Germinal center (tissue), 1 donor: ENCODE data around the gene PTEN.
"Not testable (repeated sequence)": the region's sequence is repeated elsewhere in the genome, so short reads cannot be mapped to it uniquely, and the experiment has no call there.

ENCODE experiments used
- DNase-seq: peaks from one replicate; pipeline ENCODE4 v3.0.0; 2012; ENCODE audit warnings: mixed read lengths, low spot score

PTEN gene

GRCh38 chr10:87845624-87845998, 17.8 kb upstream of the PTEN start:
- no peak for DNase-seq

GRCh38 chr10:87846023-87846422, 17.4 kb upstream of the PTEN start:
- DNase-seq = no peak

- not testable (repeated sequence) for DNase-seq
Observed at GRCh38 chr10:87846711-87847110, 16.7 kb upstream of the PTEN start.

GRCh38 chr10:87847550-87847949, 15.9 kb upstream of the PTEN start:
- no peak for DNase-seq

- no peak for DNase-seq
Observed at GRCh38 chr10:87849001-87849400, 14.4 kb upstream of the PTEN start.

GRCh38 chr10:87850742-87851205, 12.7 kb upstream of the PTEN start:
- DNase-seq = peak; percentile 46

- DNase-seq = no peak
Observed at GRCh38 chr10:87852089-87852488, 11.3 kb upstream of the PTEN start.

GRCh38 chr10:87855247-87855646, 8.2 kb upstream of the PTEN start:
- DNase-seq = not testable (repeated sequence)

- DNase-seq = not testable (repeated sequence)
Observed at GRCh38 chr10:87855665-87856064, 7.8 kb upstream of the PTEN start.

GRCh38 chr10:87860156-87860795, 3.1 kb upstream of the PTEN start:
- peak; percentile 67 for DNase-seq

- DNase-seq = no peak
Observed at GRCh38 chr10:87860816-87861403, 2.5 kb upstream of the PTEN start.

GRCh38 chr10:87861566-87861952, 1.9 kb upstream of the PTEN start:
- DNase-seq = no peak

- peak; percentile 91 for DNase-seq
Observed at GRCh38 chr10:87861953-87862678, 1.3 kb upstream of the PTEN start.

- DNase-seq = no peak
Observed at GRCh38 chr10:87862679-87863052, 759 bp upstream of the PTEN start.

- not testable (repeated sequence) for DNase-seq
Observed at GRCh38 chr10:87863951-87864495, 598 bp downstream of the PTEN start.

- DNase-seq = no peak
Observed at GRCh38 chr10:87864496-87865059, 1.2 kb downstream of the PTEN start.

- DNase-seq = no peak
Observed at GRCh38 chr10:87865241-87865881, 1.9 kb downstream of the PTEN start.

- no peak for DNase-seq
Observed at GRCh38 chr10:87866412-87866974, 3.1 kb downstream of the PTEN start.

- no peak for DNase-seq
Observed at GRCh38 chr10:87867453-87867852, 4.0 kb downstream of the PTEN start.

GRCh38 chr10:87868277-87868676, 4.9 kb downstream of the PTEN start:
- no peak for DNase-seq

GRCh38 chr10:87869139-87869538, 5.7 kb downstream of the PTEN start:
- DNase-seq = not testable (repeated sequence)
